ENCODE data around the gene ING4.
A peak's percentile ranks its signal among the peaks of the same experiment; 100 is the strongest.
"Not testable (repeated sequence)": the region's sequence is repeated elsewhere in the genome, so short reads cannot be mapped to it uniquely, and the experiment has no call there.

The ING4 gene

GRCh38 chr12:6662906-6663742 is at the start of gene ING4:
ING4 (minus strand) TSS chr12:6663119; CDS start chr12:6663101, 18 bp downstream.
- DNase-seq: peak; percentile 96

GRCh38 chr12:6708960-6709394 is 46.1 kb upstream of the ING4 start:
- peak; percentile 50 for DNase-seq

GRCh38 chr12:6708351-6708750 is 45.4 kb upstream of the ING4 start:
- not testable (repeated sequence) for DNase-seq

- peak; percentile 32 for DNase-seq
These were observed 40.7 kb upstream of the ING4 start for GRCh38 chr12:6703631-6704030.

GRCh38 chr12:6701078-6701768 is 38.3 kb upstream of the ING4 start:
- DNase-seq: no peak

DNA sequence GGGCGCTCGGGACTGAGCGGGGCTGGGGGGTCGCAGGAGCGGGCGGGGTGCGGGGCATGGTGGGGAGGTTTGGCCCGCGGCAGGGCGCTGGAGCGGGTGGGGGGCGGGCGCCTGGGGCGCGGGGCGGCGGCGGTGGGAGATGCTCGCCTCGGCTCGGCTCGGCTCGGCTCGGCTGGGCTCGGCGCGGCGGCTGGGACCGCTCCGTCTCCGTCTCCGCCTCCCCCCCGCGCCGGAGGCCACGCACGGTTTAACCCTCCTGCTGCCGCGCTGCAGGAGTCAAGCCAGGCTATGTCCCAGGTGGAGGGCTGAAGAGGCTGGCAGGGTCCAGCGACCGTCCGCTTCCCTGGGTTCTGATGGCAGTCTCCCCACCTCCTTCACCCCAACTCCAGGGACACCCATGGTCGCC is 37.7 kb upstream of the ING4 start, which contains the start of gene PIANP:
PIANP (minus strand) TSS at position 170 of the 406 bp plus-strand sequence. CDS start 2,754 bp downstream, outside the sequence.
- peak; percentile 62 for DNase-seq

DNA sequence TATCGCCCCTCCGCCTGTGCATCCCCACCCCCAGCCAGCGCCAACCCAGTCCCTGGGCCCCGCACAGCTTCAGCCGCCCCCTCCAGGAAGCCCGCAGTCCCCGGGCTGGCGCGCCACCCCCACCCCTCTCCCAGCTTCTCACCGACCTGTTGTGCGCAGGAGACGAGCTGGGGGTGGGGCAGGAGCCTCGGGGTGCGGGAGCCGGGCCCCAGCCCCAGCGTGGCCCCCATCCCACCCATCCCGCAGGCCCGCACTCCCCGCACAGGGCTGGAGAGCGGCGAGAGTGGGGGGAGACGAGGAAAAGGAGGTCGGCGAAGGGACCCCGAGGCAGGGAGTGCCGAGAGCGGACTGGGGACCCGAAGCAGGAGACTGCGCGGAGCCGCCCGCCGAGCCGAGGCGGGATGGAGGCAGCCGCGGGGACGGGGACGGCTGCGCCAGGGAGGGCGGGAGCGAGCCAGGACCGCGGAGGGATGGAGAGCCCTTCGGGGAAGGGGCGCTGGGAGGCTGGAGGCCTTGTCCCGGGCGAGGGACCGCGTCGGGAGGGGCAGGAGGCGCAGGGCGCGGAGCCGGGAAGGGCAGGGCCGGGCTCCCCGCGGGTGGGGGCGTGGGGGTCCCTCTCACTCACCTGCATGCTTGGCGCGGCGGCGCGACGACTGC is 37.2 kb upstream of the ING4 start:
- peak; percentile 22 for DNase-seq

- no peak for DNase-seq
These were observed 36.5 kb upstream of the ING4 start for GRCh38 chr12:6699259-6699988.

GRCh38 chr12:6698352-6699046 is 35.6 kb upstream of the ING4 start:
- no peak for DNase-seq

GRCh38 chr12:6697584-6698351 is 34.8 kb upstream of the ING4 start:
- DNase-seq: peak; percentile 27

- no peak for DNase-seq
These were observed 34.0 kb upstream of the ING4 start for GRCh38 chr12:6696690-6697583.

GRCh38 chr12:6695313-6696045 is 32.6 kb upstream of the ING4 start:
- DNase-seq: no peak

DNA sequence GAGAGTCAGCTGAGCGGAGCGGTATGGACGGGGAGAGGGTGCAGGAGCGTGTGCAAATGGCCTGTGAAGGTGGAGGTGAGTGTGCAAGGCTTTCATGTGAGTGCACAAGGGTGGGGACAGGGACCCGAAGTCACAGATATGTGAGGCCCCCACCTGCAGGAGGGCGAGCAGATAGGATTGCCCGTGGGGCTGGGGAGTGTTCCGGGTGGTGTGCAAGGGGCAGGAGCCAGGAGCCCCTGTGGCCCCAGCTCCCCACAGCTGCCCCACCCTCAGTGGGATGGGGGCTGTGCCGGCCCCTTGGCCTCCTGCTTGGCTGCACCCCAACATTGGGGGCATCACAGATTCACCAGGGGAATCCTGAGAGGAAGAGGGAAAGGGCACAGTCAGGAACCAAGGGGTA is 31.8 kb upstream of the ING4 start:
- no peak for DNase-seq

GRCh38 chr12:6693832-6694355 is 31.0 kb upstream of the ING4 start:
- no peak for DNase-seq

GRCh38 chr12:6692888-6693287 is 30.0 kb upstream of the ING4 start:
- no peak for DNase-seq

DNA sequence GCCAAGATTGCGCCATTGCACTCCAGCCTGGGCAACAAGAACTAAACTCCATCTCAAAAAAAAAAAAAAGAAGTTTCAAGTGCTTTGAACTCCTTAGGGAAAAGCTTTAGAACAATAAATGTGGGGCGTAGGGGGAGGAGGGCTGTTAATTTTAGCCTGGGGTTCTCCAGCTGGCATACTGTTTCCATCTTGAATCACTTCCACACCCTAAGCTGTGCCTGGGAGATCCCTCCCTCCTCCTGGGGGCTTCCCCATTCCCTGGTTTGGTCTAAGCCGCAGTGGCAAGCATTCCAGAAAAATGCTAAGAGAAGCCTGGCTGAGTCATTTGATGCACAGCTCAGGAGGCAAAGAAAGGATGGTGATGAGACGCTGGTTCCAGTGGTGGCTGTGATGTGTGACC is 28.6 kb upstream of the ING4 start:
- DNase-seq: no peak

- peak; percentile 95 for DNase-seq
These were observed 26.3 kb upstream of the ING4 start, which contains the start of gene ZNF384 for GRCh38 chr12:6688999-6689882. ZNF384 (minus strand) TSS chr12:6689375; CDS start chr12:6679520, 9,855 bp downstream.

GRCh38 chr12:6688543-6688998 is 25.7 kb upstream of the ING4 start:
- DNase-seq: peak; percentile 53

All from activated CD4-positive, alpha-beta T cell treated with anti-CD3 and anti-CD28 coated beads for 48 hours (primary cell).